GM10248 (cell line): Measurements from ENCODE around the gene TMEM132E.

Experiments
- CTCF ChIA-PET: fragments of 300-600 bp; sonication (Branson Sonifier 250); formaldehyde crosslinking; extraction: SDS; loops from one replicate; lab custom pipeline; 2021; ENCODE audit warnings: antibody characterized with exemption; lab: Yijun Ruan, JAX
- POLR2A ChIA-PET: fragments of 350-650 bp; sonication (Branson Sonifier 250); formaldehyde crosslinking; extraction: SDS; loops from one replicate; lab custom pipeline; 2020; ENCODE audit warnings: antibody characterized with exemption; lab: Yijun Ruan, JAX
- DNase-seq: peaks from one replicate; pipeline ENCODE4 v3.0.0; 2012; ENCODE audit errors: extremely low spot score
- CTCF ChIP-seq: IDR thresholded peaks from 2 replicates; pipeline ENCODE4 v1.5.1; 2012; ENCODE audit warnings: mild to moderate bottlenecking, low read depth; ENCODE audit errors: extremely low read depth, missing control alignments, control extremely low read depth

The TMEM132E gene

GRCh38 chr17:34567691-34568465, 11.5 kb upstream of the TMEM132E start:
- TF ChIP-seq CTCF: no peak
- POLR2A ChIA-PET: no interaction called here
- no peak for DNase-seq
- CTCF ChIA-PET: no interaction called here

DNA sequence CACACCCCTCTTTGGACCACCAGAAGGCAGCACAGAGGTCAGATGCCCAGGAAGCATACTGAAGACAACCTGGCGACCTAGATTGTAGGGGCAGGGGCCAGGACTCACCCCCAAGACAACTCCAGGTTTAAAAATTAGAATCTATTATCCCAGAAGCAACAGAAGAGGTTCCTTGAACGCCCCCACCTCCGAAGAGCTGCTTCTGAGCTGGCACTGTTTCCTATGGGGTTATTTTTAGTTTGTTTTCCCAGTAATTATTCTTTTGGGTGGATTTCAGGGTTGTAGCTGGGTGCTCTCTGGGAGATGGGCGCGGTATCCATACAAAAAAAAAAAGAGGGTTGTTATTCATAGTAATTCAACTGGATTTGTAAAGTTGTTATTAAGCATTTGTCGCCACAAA, 10.4 kb upstream of the TMEM132E start:
- POLR2A ChIA-PET: no interaction called here
- DNase-seq: no peak
- CTCF ChIA-PET: interaction anchor here (2.2 kb wide), 1 partner anchor 14 kb away, joined by 5 read pairs; no protein-coding TSS in a partner anchor
- no peak for TF ChIP-seq CTCF

GRCh38 chr17:34569591-34569990, 9.8 kb upstream of the TMEM132E start:
- ChIA-PET CTCF (interaction anchor here (2.2 kb wide), 1 partner anchor 15 kb away, joined by 5 read pairs; no protein-coding TSS in a partner anchor), POLR2A (no interaction called here)
- TF ChIP-seq CTCF: no peak
- DNase-seq: no peak

GRCh38 chr17:34570506-34570905, 8.9 kb upstream of the TMEM132E start:
- no peak for DNase-seq
- ChIA-PET CTCF (interaction anchor here (2.2 kb wide), 1 partner anchor 16 kb away, joined by 5 read pairs; no protein-coding TSS in a partner anchor), POLR2A (no interaction called here)
- no peak for TF ChIP-seq CTCF

GRCh38 chr17:34571428-34572130, 7.8 kb upstream of the TMEM132E start:
- ChIA-PET CTCF (no interaction called here), POLR2A (no interaction called here)
- no peak for TF ChIP-seq CTCF
- no peak for DNase-seq

DNA sequence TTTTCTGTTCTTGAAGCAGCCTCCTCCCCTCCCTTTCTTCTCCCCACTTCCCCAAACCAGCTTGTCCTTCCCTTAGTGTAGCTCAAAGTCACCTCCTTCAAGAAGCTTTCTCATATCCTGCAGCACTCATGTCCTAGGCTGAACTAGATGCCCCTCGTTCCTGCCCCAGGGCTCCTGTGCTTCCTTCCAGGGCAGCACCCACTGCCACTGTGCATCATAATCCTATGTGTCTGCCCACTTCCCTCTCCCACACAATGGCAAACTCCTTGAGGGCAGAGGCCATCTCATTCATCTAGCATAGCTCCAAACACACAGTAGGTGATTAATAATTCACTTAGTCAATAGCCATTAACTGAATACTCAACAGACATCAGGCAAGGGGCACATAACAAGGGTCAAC, 6.9 kb upstream of the TMEM132E start:
- ChIA-PET CTCF (interaction anchor here (1.3 kb wide), 1 partner anchor 12 kb away, joined by 4 read pairs; no protein-coding TSS in a partner anchor), POLR2A (no interaction called here)
- no peak for DNase-seq
- TF ChIP-seq CTCF: no peak
